ENCODE results near the gene ZNF69.

GRCh38 chr19:11861301-11861700 lies 26.3 kb upstream of the ZNF69 start:
- no peak for TF ChIP-seq CTCF (conservative IDR thresholded peaks at IDR 0.05 in 1 of 2, IDR thresholded peaks at IDR 0.05 in 1 of 2; ENCODE audit: extremely low read depth in 1 of 2, insufficient read depth in 1 of 2, low read depth in 1 of 2, low read length in 2 of 2)
- no peak for TF ChIP-seq EZH2 (IDR thresholded peaks at IDR 0.05; ENCODE audit: borderline replicate concordance, low read length)
